ENCODE results near the gene PRPF31. TPM values are rescaled to one million over a fixed set of nuclear protein-coding genes. Genes with fewer than 3 reads are reported as not detected.
A peak's percentile ranks its signal among the peaks of the same experiment; 100 is the strongest.

PRPF31 gene
- total and polyA plus RNA-seq, 2 of the 13 experiments (the other 11 are each of a cell fraction or from before 2014, with no cell fraction given), result 23.8 to 63.8 TPM

DNA sequence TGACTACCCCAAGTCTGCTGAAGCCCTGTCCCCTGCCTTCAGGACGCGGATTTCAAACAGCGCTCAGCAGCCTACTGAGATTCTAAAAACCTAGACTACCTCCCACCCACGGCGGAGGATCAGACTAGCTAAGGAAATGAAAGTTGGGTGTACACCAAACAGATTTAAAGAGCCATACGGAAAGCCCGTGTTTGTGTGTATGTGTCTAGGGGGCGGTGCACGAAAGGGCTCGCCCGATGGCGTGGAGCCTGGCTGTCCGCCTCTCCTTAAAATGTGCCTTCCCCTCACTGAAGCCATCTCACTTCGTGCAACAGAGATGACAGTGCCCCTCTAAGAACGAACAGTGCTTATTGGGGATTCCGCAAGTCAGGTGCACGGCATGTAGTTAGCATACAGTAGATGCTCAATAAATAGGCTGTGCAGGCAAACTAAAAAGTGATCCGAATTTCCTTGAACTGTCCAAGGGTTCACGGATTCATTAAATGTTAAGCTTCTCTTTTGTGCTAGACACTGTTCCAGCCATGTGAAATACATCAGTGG is 43.3 kb downstream of the PRPF31 start (continued):
- 0 out of 2 replicates have a peak, but pooled peaks have one; percentile 4 for TF ChIP-seq ZNF746 (CRISPR knock-in tag; IDR thresholded peaks at IDR 0.05)
- TF ChIP-seq NFKBIZ (CRISPR knock-in tag; IDR thresholded peaks at IDR 0.05), result no peak
- no peak for TF ChIP-seq ZNF503 (CRISPR knock-in tag; IDR thresholded peaks at IDR 0.05)
- TF ChIP-seq, protein P1, sequence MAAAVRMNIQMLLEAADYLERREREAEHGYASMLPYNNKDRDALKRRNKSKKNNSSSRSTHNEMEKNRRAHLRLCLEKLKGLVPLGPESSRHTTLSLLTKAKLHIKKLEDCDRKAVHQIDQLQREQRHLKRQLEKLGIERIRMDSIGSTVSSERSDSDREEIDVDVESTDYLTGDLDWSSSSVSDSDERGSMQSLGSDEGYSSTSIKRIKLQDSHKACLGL (CRISPR knock-in tag; IDR thresholded peaks at IDR 0.05), result no peak
- TF ChIP-seq SAP130 (CRISPR knock-in tag; IDR thresholded peaks at IDR 0.05; ENCODE audit: low read depth), result no peak
- no peak for TF ChIP-seq ZIK1 (CRISPR knock-in tag; IDR thresholded peaks at IDR 0.05; ENCODE audit: borderline replicate concordance, low read depth)

DNA sequence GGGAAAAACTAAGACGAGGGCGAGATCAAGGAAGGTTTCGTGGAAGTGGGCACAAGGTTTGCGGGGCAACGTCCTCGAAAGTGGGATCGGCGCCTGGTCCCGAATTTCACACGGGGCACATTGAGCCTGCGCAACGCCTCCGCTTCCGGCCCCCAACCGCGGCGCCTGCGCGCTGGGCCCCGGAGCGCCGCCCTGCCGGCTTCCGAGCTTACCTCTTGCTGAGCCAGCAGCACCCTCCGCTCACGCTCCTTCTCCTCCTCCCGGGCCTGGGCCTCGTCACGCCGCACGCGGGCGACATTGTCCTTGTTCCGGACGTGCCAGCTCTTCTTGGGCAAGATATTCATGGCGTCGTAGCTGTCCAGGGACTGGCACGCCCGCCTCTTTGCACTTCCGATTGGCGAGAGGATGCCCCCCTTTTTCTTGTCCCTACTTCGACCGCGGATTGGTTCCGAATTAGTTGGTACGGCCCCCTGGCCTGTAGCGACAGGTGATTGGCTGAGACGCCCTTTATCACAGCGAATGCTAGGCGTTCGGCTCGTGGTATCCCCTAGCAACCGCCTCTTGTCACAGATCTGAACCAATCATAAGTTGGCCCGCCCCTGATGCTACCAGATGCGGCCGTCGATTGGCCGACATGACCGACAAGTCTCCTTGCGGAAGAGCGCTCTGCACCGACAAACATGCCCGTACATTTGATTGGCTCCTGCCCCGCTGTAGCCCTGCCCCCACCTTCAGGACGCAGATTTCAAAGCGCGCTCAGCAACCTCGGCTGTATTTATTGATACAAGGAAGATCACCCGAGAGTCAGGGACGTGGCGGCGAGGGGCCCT is 44.0 kb downstream of the PRPF31 start, which contains the start of gene LENG1:
LENG1 (minus strand) TSS at position 370 of the 830 bp plus-strand sequence; CDS start at position 344, 26 bp downstream.
- DNase-seq (ENCODE audit: low spot score), result peak; percentile 100
- no peaks in the 10 kb centered on the region for H3K9me3 ChIP-seq (ENCODE audit: low read length)
- H3K79me2 ChIP-seq (ENCODE audit: insufficient read depth, low read length), result peaks cover 13% of the 10 kb centered on the region
- H3K27me3 ChIP-seq (ENCODE audit: control insufficient read depth in 1 of 2, insufficient read depth in 2 of 2, low read length in 2 of 2), result no peaks in the 10 kb centered on the region; a peak in 1 of 5 replicates
- H3K9ac ChIP-seq (ENCODE audit: insufficient read depth, low read depth, low read length), result peak within 1 kb of the TSS; percentile 88
- BruUV-seq (replicated peaks), result no TSS peak
- peaks cover 9 to 33% of the 10 kb centered on the region in 2 experiments for H3K36me3 ChIP-seq (replicated peaks in 1 of 2; ENCODE audit: control insufficient read depth in 1 of 2, insufficient read depth in 2 of 2, low read length in 2 of 2)
- under 1% methylated on average over 41 of the region's 72 CpGs for WGBS (ENCODE audit: low lambda C conversion rate)
- intact Hi-C loops (cut with micrococcal nuclease; ENCODE audit: unreplicated experiment), result loop anchor here (1.0 to 2.0 kb wide), 2 partner anchors 27 to 71 kb away; no protein-coding TSS in a partner anchor
- peak within 1 kb of the TSS; percentile 75 to 93 (median 80) for H3K4me3 ChIP-seq (replicated peaks in 1 of 3; ENCODE audit: insufficient read depth in 1 of 3, low read depth in 2 of 3, low read length in 3 of 3)
- H3K27ac ChIP-seq (ENCODE audit: extremely low read length, insufficient read depth, low read length), result peak within 1 kb of the TSS; percentile 90
- peak within 1 kb of the TSS; percentile 97 for H3K4me2 ChIP-seq (ENCODE audit: low read depth, low read length)
- peak; percentile 98 for FAIRE-seq
- in situ Hi-C loops (cut with HindIII; ENCODE audit: extremely low pct_ligation_motif_present, low pct_unique_long_range_greater_than_20kb), result no loop called here
- H4K20me1 ChIP-seq (ENCODE audit: insufficient read depth, low read length), result no peaks in the 10 kb centered on the region
- H3K4me1 ChIP-seq (ENCODE audit: insufficient read depth, low read length), result peaks cover 13% of the 10 kb centered on the region
- peak; percentile 94 for ATAC-seq
- ChIA-PET POLR2A (interaction anchor here (0.9 to 3.2 kb wide), 9 partner anchors 9 to 50 kb away, joined by 3 to 48 read pairs (median 7); partner anchors contain the start of genes CNOT3, MBOAT7, PRPF31 and RPS9), CTCF (ENCODE audit: low intra/inter-chr PET ratio, low total read pairs) (no interaction called here)
- peak within 1 kb of the TSS; percentile 85 for H2AFZ ChIP-seq (ENCODE audit: low read length)
- TF ChIP-seq RFXAP (CRISPR knock-in tag; IDR thresholded peaks at IDR 0.05; ENCODE audit: borderline replicate concordance) (peak; percentile 95), SMAD1 (CRISPR knock-in tag; IDR thresholded peaks at IDR 0.05; ENCODE audit: borderline replicate concordance, low read depth) (peak; percentile 54; the same call in 1 of the 2 replicates), PRMT3 (CRISPR knock-in tag; IDR thresholded peaks at IDR 0.05; ENCODE audit: borderline replicate concordance, low read depth) (no peak), ZNF530 (CRISPR knock-in tag; IDR thresholded peaks at IDR 0.05; ENCODE audit: low read depth) (no peak), ZNF773 (CRISPR knock-in tag; IDR thresholded peaks at IDR 0.05; ENCODE audit: borderline replicate concordance) (no peak)
- TF ChIP-seq, protein P2, sequence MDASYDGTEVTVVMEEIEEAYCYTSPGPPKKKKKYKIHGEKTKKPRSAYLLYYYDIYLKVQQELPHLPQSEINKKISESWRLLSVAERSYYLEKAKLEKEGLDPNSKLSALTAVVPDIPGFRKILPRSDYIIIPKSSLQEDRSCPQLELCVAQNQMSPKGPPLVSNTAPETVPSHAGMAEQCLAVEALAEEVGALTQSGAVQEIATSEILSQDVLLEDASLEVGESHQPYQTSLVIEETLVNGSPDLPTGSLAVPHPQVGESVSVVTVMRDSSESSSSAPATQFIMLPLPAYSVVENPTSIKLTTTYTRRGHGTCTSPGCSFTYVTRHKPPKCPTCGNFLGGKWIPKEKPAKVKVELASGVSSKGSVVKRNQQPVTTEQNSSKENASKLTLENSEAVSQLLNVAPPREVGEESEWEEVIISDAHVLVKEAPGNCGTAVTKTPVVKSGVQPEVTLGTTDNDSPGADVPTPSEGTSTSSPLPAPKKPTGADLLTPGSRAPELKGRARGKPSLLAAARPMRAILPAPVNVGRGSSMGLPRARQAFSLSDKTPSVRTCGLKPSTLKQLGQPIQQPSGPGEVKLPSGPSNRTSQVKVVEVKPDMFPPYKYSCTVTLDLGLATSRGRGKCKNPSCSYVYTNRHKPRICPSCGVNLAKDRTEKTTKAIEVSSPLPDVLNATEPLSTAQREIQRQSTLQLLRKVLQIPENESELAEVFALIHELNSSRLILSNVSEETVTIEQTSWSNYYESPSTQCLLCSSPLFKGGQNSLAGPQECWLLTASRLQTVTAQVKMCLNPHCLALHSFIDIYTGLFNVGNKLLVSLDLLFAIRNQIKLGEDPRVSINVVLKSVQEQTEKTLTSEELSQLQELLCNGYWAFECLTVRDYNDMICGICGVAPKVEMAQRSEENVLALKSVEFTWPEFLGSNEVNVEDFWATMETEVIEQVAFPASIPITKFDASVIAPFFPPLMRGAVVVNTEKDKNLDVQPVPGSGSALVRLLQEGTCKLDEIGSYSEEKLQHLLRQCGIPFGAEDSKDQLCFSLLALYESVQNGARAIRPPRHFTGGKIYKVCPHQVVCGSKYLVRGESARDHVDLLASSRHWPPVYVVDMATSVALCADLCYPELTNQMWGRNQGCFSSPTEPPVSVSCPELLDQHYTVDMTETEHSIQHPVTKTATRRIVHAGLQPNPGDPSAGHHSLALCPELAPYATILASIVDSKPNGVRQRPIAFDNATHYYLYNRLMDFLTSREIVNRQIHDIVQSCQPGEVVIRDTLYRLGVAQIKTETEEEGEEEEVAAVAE (CRISPR knock-in tag; IDR thresholded peaks at IDR 0.05; ENCODE audit: borderline replicate concordance), result peak; percentile 90
